ENCODE results near the gene DOCK11. TPM values are rescaled to one million over a fixed set of nuclear protein-coding genes. Genes with fewer than 3 reads are reported as not detected.

Gene DOCK11
- total and polyA plus RNA-seq, 2 donors (not counting 1 experiment from before 2014, with no cell fraction given), result 31.0 to 83.5 TPM

DNA sequence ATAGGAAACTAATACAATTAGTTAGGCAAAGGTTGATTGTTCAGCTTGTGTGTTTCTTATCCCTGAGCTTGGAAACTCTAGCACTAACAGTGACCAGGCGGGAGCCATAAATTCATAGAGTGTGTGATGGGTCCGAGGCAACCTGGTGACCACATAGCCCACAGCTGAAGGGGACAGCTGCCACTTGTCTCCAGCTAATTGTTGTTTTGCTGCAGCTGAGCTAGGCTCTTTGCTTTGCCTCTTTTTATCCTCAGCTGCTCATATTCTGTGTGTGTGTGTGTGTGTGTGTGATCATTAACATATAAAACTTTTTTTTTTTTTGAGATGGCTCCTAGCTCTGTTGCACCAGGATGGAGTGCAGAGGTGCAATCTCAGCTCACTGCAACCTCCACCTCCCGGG, 53.2 kb downstream of the DOCK11 start:
- H3K9me3 ChIP-seq (ENCODE audit: control extremely low read depth in 1 of 3, control insufficient read depth in 2 of 3, insufficient read depth in 1 of 3, low read length in 2 of 3), result no peaks in the 10 kb centered on the region
- H4K20me1 ChIP-seq (ENCODE audit: control insufficient read depth, insufficient read depth, low read length, poor library complexity, severe bottlenecking), result no peaks in the 10 kb centered on the region
- H3K4me3 ChIP-seq (ENCODE audit: control extremely low read depth in 1 of 5, extremely low read depth in 1 of 5, insufficient read depth in 1 of 5, low read depth in 2 of 5, low read length in 4 of 5), result no peak overlapping the region
- Mint-ChIP-seq H3K4me3 (no peak overlapping the region), H3K27me3 (no peaks in the 10 kb centered on the region), H3K9me3 (ENCODE audit: insufficient read depth) (no peaks in the 10 kb centered on the region), H3K27ac (no peak overlapping the region), H3K4me1 (no peaks in the 10 kb centered on the region)
- H3K36me3 ChIP-seq (replicated peaks in 1 of 2; ENCODE audit: control extremely low read depth in 1 of 2, control insufficient read depth in 1 of 2, extremely low read depth in 1 of 2, insufficient read depth in 2 of 2, low read length in 1 of 2), result peaks cover 5 to 73% of the 10 kb centered on the region in 2 experiments
- no peak overlapping the region for H2AFZ ChIP-seq (ENCODE audit: insufficient read depth, low read depth, low read length, poor library complexity, severe bottlenecking)
- no peak overlapping the region for H3K4me2 ChIP-seq (replicated peaks; ENCODE audit: low read depth, low read length, poor library complexity, severe bottlenecking)
- intact Hi-C loops (cut with micrococcal nuclease), result no loop called here
- no peaks in the 10 kb centered on the region for H3K27me3 ChIP-seq (replicated peaks in 1 of 4; ENCODE audit: control extremely low read depth in 1 of 4, control insufficient read depth in 3 of 4, insufficient read depth in 4 of 4, low read length in 3 of 4)
- no peak overlapping the region for H3K9ac ChIP-seq (ENCODE audit: low read length)
- H3K27ac ChIP-seq (ENCODE audit: low read length in 2 of 2), result no peak overlapping the region
- CTCF ChIA-PET, result interaction anchor here (3.0 kb wide), 1 partner anchor 53 kb away, joined by 9 read pairs; no protein-coding TSS in a partner anchor
- WGBS (ENCODE audit: insufficient coverage), result 100% methylated on average over 2 of the region's 3 CpGs
- DNase-seq, result no peak
- POLR2A ChIA-PET, result no interaction called here
- ATAC-seq (ENCODE audit: low read depth), result no peak
- no peak for TF ChIP-seq CTCF (IDR thresholded peaks at IDR 0.05)
- H3K79me2 ChIP-seq (ENCODE audit: control insufficient read depth, insufficient read depth, low read length), result peaks cover 12% of the 10 kb centered on the region
- H3K4me1 ChIP-seq (ENCODE audit: control insufficient read depth in 2 of 2, insufficient read depth in 2 of 2, low read length in 2 of 2), result no peaks in the 10 kb centered on the region

- Histone ChIP-seq H3K79me2 (ENCODE audit: control insufficient read depth, insufficient read depth, low read length) (peaks cover 8% of the 10 kb centered on the region), H2AFZ (ENCODE audit: insufficient read depth, low read depth, low read length, poor library complexity, severe bottlenecking) (no peak overlapping the region), H3K9me3 (ENCODE audit: control extremely low read depth in 1 of 3, control insufficient read depth in 2 of 3, insufficient read depth in 1 of 3, low read length in 2 of 3) (no peaks in the 10 kb centered on the region), H4K20me1 (ENCODE audit: control insufficient read depth, insufficient read depth, low read length, poor library complexity, severe bottlenecking) (no peaks in the 10 kb centered on the region), H3K4me2 (replicated peaks; ENCODE audit: low read depth, low read length, poor library complexity, severe bottlenecking) (no peak overlapping the region), H3K4me3 (ENCODE audit: control extremely low read depth in 1 of 5, extremely low read depth in 1 of 5, insufficient read depth in 1 of 5, low read depth in 2 of 5, low read length in 4 of 5) (no peak overlapping the region), H3K9ac (ENCODE audit: low read length) (no peak overlapping the region), H3K27me3 (replicated peaks in 1 of 4; ENCODE audit: control extremely low read depth in 1 of 4, control insufficient read depth in 3 of 4, insufficient read depth in 4 of 4, low read length in 3 of 4) (no peaks in the 10 kb centered on the region), H3K27ac (ENCODE audit: low read length in 2 of 2) (no peak overlapping the region), H3K4me1 (ENCODE audit: control insufficient read depth in 2 of 2, insufficient read depth in 2 of 2, low read length in 2 of 2) (no peaks in the 10 kb centered on the region), H3K36me3 (replicated peaks in 1 of 2; ENCODE audit: control extremely low read depth in 1 of 2, control insufficient read depth in 1 of 2, extremely low read depth in 1 of 2, insufficient read depth in 2 of 2, low read length in 1 of 2) (peaks cover 2 to 66% of the 10 kb centered on the region in 2 experiments)
- WGBS (ENCODE audit: insufficient coverage), result no CpG with 5 or more reads among the region's 2 CpGs
- intact Hi-C loops (cut with micrococcal nuclease), result no loop called here
- Mint-ChIP-seq H3K4me3 (no peak overlapping the region), H3K27ac (no peak overlapping the region), H3K4me1 (no peaks in the 10 kb centered on the region), H3K9me3 (ENCODE audit: insufficient read depth) (no peaks in the 10 kb centered on the region), H3K27me3 (no peaks in the 10 kb centered on the region)
- TF ChIP-seq EZH2 (IDR thresholded peaks at IDR 0.05; ENCODE audit: borderline replicate concordance, insufficient read depth, low read depth, low read length, poor library complexity, severe bottlenecking), result no peak
- no peak for TF ChIP-seq CTCF (IDR thresholded peaks at IDR 0.05)
- ChIA-PET POLR2A (no interaction called here), CTCF (interaction anchor here (3.0 kb wide), 1 partner anchor 51 kb away, joined by 9 read pairs; no protein-coding TSS in a partner anchor)
- ATAC-seq (ENCODE audit: low read depth), result no peak
- DNase-seq, result no peak
Observed at GRCh38 chrX:118550792-118551191, 55.2 kb downstream of the DOCK11 start.
